GM12878 (cell line): ENCODE results near the gene NPAS3.

Source experiments
- CTCF ChIP-seq, 3 experiments: IDR thresholded peaks in 2 of 3; conservative IDR thresholded peaks in 1 of 3; 2 replicates each; pipeline ENCODE4 v1.5.1; 2011; ENCODE audit warnings: low read depth in 3 of 3, low read length in 3 of 3, mild to moderate bottlenecking in 3 of 3, control low read depth in 2 of 3, moderate library complexity in 2 of 3, inconsistent platforms in 1 of 3, mixed read lengths in 1 of 3; ENCODE audit not compliant: control insufficient read depth in 2 of 3, insufficient read depth in 1 of 3; ENCODE audit errors: extremely low read depth in 1 of 3
- EP300 ChIP-seq, 2 experiments: fragments of 150-350 bp in 1 of 2; IDR thresholded peaks; 2 replicates each; pipeline ENCODE4 v1.6.1; 2011 to 2012; ENCODE audit warnings: low read depth in 2 of 2, low read length in 2 of 2, borderline replicate concordance in 1 of 2, improper control_type of control experiment in 1 of 2, inconsistent platforms in 1 of 2; ENCODE audit not compliant: control insufficient read depth in 1 of 2
- HCFC1 ChIP-seq: fragments of 150-350 bp; IDR thresholded peaks from 2 replicates; pipeline ENCODE4 v1.6.1; 2014; ENCODE audit warnings: low read length
- NFYB ChIP-seq: IDR thresholded peaks from 2 replicates; pipeline ENCODE4 v1.6.1; 2011; ENCODE audit warnings: low read depth, mild to moderate bottlenecking, low read length, improper control_type of control experiment, moderate library complexity; ENCODE audit not compliant: insufficient read depth
- TAF1 ChIP-seq: IDR thresholded peaks from 2 replicates; pipeline ENCODE4 v1.6.1; 2011; ENCODE audit warnings: mild to moderate bottlenecking, low read depth, low read length, borderline replicate concordance
- TCF7 ChIP-seq: IDR thresholded peaks from 2 replicates; pipeline ENCODE4 v1.6.1; 2014; ENCODE audit warnings: antibody characterized with exemption, borderline replicate concordance

- TF ChIP-seq HCFC1 (no peak), EP300 (IDR thresholded peaks at IDR 0.05; ENCODE audit: borderline replicate concordance in 1 of 2, control insufficient read depth in 1 of 2, low read depth in 2 of 2, low read length in 2 of 2) (no peak), NFYB (no peak), CTCF (IDR thresholded peaks at IDR 0.05 in 2 of 3, conservative IDR thresholded peaks at IDR 0.05 in 1 of 3; ENCODE audit: control insufficient read depth in 2 of 3, extremely low read depth in 1 of 3, insufficient read depth in 1 of 3, low read depth in 3 of 3, low read length in 3 of 3) (no peak), TCF7 (no peak), TAF1 (no peak)
Measured at GRCh38 chr14:33805593-33805992, 866.9 kb downstream of the NPAS3 start.
